GM19468 (cell line): ENCODE data around the gene C1orf105.
"Not testable (repeated sequence)": the region's sequence is repeated elsewhere in the genome, so short reads cannot be mapped to it uniquely, and the experiment has no call there.

Experiments
- ATAC-seq: cut with Tn5 transposase; IDR thresholded peaks from one replicate; pipeline ENCODE4 v1.9.1; 2021; ENCODE audit warnings: mild to moderate bottlenecking, moderate library complexity, moderate number of reproducible peaks; ENCODE audit not compliant: unreplicated experiment; ENCODE audit errors: extremely low read depth

Gene C1orf105, protein sequence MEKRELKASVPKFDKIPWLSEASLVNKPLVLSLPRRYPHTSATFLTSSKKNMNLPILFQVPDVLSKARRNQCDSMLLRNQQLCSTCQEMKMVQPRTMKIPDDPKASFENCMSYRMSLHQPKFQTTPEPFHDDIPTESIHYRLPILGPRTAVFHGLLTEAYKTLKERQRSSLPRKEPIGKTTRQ

GRCh38 chr1:172420385-172420784 is at the start of gene C1orf105:
TSS of gene C1orf105 (plus strand) at chr1:172420685. CDS start at chr1:172420886, 201 bp downstream.
- ATAC-seq = no peak

GRCh38 chr1:172371646-172372045 is 48.8 kb upstream of the C1orf105 start:
- not testable (repeated sequence) for ATAC-seq

DNA sequence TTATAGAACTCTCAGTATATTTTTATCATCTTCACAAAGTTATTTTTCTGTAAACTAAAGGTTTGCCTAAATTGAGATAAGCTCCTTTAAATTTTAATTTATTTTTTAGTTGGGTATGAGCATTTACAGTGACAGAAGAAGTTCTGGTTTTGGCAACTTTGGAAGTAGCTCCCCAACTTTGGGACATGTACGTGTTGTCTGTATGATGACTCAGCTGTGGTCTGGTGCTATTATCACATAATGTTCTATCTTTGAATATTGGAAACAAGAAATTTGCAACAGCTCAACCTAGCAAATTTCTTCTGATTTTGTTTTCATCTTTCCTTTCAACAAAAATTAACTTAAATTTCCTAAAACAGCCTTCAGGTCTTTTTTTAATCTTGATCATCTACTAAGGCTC is 46.6 kb upstream of the C1orf105 start:
- no peak for ATAC-seq

DNA sequence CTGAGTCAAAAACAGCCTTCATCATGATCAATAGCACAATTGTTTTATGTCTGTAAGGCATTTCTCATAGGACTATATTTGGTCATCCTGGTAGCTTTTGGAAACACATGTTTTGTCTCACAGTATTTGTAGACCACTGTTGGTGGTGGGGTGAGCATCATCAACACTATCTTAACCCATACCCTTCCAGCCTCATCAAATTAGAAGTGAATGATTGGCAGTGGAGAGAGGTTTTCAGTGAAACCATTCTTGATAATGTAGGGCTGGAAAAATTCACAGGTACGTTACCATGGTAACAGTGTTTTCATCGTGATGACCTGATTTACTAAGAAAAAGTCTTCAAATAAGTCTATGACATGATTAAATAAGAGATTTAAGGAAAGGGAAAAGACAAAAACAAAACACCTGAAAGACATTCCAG is 45.3 kb upstream of the C1orf105 start:
- ATAC-seq = no peak

DNA sequence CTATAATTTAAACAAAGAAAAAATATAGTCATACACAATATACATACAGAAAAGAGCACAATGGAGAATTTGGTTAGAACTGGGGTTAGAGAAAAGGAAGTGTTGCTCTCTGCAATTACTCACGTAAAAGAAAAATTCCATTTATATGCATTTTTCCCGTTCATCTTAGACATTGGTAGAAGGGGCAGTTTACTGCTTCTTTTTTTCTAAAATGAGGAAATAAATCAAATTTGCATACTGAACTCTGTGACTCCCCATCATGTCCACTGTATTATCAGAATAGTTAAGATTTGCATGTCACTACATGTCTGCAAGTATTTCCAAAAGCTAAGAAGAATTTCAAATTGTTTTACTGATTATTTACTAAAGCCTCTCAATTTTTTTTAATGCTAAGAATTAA is 44.1 kb upstream of the C1orf105 start:
- no peak for ATAC-seq

DNA sequence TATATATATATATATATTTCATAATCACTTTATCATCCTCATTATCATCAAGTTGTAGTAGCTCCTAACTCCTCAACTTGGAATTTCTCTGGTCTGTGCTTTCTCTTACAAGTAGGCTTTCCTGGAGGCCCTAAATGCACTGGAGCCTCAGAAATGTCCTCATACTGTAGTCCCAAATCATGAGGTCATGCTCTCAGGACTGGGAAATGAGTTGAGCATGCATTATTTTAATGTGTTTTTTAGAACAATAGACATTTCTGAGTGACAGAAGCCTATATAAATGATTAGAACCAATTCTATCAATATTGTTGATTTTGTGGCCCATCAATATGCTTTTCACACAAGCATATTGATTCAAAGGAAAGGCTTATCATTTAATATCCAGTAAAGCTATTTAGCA is 42.9 kb upstream of the C1orf105 start:
- ATAC-seq = no peak

- no peak for ATAC-seq
Observed at GRCh38 chr1:172378109-172378760, 42.2 kb upstream of the C1orf105 start.

GRCh38 chr1:172380441-172381244 is 39.8 kb upstream of the C1orf105 start:
- peak; percentile 72 for ATAC-seq

DNA sequence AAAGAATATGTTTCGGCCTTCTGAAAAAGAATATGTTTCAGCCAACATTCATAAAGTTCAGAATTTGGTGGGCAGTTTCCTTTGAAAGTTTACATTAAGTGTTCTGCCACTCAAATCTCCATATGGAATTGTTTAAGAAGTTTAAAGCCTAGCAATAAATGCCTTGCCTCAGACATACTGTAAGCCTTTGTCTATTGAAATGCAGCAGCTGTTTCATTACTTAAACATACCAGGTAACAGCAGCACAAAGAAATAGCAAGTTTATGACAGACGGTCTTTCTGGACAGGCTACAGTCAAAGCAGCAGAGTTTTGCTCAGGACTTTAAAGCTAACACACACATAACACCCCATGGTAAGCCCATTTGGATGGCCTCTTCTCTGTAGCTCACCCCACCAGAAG is 38.5 kb upstream of the C1orf105 start:
- no peak for ATAC-seq

DNA sequence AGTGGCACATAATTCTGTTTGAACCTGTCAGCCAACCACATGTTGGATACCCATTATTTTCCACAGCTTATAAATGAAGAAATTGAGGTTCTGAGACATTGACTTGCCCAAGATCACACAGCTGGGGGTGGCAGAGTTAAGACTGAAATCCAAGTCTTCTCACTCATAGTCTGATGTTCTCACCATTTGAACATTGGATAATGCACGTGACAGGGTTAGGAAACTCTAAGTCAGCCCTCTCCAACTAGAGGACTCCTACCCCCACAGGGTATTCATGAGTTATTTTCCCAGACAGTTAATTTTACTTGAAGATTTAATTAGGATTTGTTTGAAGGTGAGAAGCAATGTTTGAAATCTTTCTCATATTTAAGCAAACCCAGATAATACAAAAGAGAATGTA is 38.1 kb upstream of the C1orf105 start:
- ATAC-seq = no peak

- no peak for ATAC-seq
Observed at GRCh38 chr1:172382990-172383389, 37.5 kb upstream of the C1orf105 start.

DNA sequence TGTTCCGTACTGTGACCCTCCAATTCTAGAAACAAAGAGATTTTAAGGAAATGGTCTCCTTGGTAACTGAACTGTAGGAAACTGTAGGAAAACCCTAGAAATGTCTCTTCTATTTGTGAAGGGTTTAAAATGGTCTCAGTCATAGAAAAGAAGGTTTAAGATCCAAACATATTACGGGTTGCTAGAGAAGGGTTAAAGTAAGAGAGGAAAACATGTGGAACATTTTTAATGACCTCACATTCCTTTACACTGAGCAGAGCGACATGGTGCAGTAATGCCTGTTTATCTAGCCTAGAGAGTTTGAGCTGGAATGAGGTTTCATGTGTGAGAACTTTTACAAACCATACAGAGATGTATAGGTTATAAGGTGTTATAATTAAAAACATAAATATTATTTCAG is 36.9 kb upstream of the C1orf105 start:
- no peak for ATAC-seq

GRCh38 chr1:172384656-172385055 is 35.8 kb upstream of the C1orf105 start:
- no peak for ATAC-seq

GRCh38 chr1:172386046-172386445 is 34.4 kb upstream of the C1orf105 start:
- no peak for ATAC-seq

DNA sequence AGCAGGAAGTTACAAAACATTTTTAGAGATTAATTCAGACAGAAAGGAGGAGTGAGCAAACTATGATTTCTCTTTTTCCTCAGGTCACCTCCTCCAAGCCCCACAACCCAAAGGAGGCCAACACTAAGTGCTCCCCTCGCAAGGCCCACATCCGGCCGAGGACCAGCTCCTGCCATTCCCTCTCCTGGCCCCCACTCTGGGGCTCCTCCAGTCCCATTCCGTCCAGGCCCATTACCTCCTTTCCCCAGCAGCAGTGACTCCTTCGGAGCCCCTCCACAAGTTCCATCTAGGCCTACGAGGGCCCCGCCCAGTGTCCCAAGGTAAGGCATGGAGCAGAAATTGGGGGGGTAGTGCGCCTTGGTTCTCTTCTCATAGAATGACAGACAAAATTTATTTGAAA is 32.0 kb upstream of the C1orf105 start:
- ATAC-seq = no peak

DNA sequence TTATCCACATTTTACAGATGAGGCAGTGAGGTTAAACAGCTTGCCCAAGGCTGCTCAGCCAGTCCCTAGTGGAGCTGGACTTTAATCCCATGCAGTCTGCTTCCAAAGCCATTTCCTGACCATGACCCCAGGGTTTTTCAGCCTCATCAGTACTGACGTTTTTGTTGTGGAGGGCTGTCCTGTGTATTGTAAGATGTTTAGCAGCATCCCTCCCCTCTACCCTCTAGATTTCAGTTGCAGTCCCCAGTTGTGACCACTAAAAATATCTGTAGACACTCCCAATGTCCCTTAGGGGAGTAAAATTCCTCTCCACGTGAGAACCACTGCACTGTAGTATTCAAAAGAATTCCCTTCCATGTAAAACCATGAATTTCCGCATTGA is 30.2 kb upstream of the C1orf105 start:
- no peak for ATAC-seq

GRCh38 chr1:172390683-172391551 is 29.6 kb upstream of the C1orf105 start:
- ATAC-seq = peak; percentile 65

DNA sequence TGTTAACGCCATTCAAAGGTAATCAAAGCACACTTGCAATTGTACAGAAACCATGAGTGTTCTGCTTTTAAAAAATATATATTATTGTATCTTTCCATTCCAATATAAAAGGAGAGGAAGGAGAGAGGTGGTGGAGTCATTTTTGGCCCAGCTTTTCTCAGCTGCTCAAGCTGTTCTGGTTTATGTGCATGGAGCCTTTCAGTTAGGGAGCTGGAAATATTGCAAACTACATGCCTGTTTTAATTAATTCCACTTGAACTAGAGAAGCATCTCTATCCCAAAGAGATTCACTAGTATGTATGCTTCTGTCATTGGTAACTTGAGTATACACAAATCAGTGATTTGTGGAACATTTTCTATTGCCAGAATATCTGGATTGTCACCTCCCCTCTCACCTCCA is 28.5 kb upstream of the C1orf105 start:
- no peak for ATAC-seq

DNA sequence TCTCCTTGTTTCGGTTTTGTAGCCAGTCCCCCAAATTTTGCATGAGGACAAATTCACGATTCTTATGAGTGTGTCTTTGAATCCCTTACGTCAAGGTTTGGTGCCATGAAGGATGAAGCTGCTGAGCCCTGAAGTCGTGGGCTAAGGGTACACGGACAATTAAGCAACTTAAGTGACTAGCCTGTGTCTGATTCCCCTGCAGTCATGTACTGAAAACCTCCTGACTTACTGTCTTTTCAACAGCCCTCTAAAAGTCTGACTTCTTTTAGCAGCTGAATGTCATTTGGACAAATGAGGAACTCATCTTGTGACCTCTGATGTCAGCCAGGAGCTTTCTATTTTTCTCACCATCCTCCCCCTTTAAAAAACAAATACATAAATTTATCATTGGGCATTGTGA is 27.1 kb upstream of the C1orf105 start:
- no peak for ATAC-seq

DNA sequence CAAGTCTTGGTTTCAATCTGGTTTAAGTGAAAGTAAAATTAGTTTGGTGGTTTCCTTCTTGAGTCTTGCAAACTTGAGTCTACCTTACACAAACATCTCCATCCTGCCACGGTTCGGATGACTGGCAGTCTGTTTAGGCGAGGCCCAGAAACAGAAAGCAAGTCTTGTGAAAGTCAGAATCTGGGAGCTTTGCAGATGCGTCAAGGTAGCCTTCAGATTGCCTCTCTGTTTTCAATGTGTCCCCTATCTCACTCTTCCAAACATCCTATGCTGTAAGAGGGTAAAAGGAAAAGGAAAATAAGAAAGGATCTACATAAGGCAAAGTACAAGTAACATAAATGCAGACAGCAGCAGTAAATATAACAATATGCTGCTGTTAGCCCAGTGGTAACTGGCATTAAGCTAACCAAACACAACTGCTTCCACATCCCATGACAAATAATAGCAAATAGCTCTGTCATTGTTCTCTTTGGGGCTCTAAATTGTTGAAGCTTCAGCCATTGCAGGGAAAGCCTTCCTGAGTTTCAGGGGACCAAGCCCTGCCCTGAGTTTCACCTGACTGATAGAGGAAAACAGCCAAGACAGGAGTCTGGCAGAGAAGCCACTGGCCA is 26.2 kb upstream of the C1orf105 start:
- peak; percentile 60 for ATAC-seq
